NB4 (cell line): ENCODE data around the gene AP3S2.

Experiments
- POLR2A ChIP-seq: IDR thresholded peaks from 2 replicates; pipeline ENCODE4 v1.6.1; 2011; ENCODE audit warnings: mild to moderate bottlenecking; ENCODE audit not compliant: insufficient read length; ENCODE audit errors: extremely low read depth
- TF ChIP-seq, protein P1 (sequence below): IDR thresholded peaks from one replicate; pipeline ENCODE4 v1.5.1; 2012; ENCODE audit warnings: low read depth, low read length

DNA sequence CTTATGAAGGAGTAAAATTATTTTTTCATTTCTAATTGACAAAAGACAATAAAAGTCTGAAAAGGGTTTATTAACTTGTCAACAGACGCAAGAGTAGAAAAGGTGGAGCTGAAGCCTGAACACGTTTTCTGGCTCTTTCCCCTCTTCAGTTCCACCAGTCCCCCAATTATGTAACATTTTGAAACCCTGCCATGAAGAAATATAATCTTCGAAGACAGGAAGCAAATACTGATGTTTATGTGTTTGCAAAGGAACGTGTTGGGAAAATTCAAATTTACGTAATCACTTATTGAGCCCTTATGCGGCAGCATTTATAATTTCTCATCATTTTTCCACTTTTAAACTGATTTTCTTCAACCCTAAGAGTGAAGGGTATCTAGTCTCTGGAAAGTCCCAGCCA, 767 bp downstream of the AP3S2 start:
- TF ChIP-seq, protein P1, sequence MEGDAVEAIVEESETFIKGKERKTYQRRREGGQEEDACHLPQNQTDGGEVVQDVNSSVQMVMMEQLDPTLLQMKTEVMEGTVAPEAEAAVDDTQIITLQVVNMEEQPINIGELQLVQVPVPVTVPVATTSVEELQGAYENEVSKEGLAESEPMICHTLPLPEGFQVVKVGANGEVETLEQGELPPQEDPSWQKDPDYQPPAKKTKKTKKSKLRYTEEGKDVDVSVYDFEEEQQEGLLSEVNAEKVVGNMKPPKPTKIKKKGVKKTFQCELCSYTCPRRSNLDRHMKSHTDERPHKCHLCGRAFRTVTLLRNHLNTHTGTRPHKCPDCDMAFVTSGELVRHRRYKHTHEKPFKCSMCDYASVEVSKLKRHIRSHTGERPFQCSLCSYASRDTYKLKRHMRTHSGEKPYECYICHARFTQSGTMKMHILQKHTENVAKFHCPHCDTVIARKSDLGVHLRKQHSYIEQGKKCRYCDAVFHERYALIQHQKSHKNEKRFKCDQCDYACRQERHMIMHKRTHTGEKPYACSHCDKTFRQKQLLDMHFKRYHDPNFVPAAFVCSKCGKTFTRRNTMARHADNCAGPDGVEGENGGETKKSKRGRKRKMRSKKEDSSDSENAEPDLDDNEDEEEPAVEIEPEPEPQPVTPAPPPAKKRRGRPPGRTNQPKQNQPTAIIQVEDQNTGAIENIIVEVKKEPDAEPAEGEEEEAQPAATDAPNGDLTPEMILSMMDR, result no peak
- no peak for TF ChIP-seq POLR2A
